Measurements from ENCODE around the gene BIN2.

DNA sequence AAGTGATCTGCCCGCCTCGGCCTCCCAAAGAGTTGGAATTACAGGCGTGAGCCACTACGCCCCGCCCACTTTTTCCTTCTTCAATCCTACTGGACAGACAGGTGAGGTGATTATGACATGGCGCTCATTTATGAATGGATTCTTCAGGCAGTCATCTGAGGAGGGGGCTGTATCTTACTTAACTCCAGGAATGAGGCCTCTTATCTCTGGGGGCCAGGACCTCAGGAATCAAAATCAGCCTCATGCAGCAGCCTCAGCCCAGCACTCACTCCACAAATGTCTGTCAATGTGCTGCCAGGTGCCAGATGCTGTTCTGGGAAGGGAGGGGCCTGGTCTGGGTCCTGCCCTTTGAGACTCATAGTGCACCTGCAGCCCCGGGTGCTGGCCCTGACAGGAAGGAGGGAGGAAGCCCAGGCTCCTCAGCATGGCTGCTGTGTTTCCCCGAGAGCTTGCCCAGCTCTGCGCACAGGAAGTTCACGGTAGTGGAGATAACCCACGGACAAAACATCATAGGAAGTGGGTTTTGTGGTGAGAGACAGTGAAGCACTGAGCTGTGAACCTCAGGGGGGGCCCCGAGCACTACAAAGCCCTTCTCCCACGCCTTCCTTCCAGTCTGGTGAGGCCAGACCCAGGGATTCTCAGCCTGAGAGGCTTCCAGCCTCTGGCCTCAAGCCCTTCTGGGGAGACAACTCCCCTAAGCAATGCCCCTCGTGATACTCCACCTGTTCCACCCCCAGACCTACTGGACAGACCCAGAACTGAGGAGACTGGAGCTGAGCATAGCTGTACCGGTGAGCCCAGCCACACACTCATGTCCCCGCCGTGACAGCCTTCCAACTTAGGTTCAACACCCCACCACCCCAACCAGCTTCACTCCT is 44.9 kb upstream of the BIN2 start:
- TF ChIP-seq MYC (IDR thresholded peaks at IDR 0.05; ENCODE audit: borderline replicate concordance, low read length) (no peak), SREBF2 (IDR thresholded peaks at IDR 0.05) (no peak), HDAC2 (IDR thresholded peaks at IDR 0.05) (no peak), RCOR1 (IDR thresholded peaks at IDR 0.05; ENCODE audit: low read depth, low read length) (no peak)
- TF ChIP-seq, protein P1, sequence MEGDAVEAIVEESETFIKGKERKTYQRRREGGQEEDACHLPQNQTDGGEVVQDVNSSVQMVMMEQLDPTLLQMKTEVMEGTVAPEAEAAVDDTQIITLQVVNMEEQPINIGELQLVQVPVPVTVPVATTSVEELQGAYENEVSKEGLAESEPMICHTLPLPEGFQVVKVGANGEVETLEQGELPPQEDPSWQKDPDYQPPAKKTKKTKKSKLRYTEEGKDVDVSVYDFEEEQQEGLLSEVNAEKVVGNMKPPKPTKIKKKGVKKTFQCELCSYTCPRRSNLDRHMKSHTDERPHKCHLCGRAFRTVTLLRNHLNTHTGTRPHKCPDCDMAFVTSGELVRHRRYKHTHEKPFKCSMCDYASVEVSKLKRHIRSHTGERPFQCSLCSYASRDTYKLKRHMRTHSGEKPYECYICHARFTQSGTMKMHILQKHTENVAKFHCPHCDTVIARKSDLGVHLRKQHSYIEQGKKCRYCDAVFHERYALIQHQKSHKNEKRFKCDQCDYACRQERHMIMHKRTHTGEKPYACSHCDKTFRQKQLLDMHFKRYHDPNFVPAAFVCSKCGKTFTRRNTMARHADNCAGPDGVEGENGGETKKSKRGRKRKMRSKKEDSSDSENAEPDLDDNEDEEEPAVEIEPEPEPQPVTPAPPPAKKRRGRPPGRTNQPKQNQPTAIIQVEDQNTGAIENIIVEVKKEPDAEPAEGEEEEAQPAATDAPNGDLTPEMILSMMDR (IDR thresholded peaks at IDR 0.05) = no peak
